Hematopoietic multipotent progenitor cell treated with erythropoietin and hydrocortisone succinate and interleukin-3 and kit ligand, for 15 days (in vitro differentiated cells): Measurements from ENCODE around the gene OR7G2.

ENCODE experiments used
- DNase-seq: peaks from one replicate; pipeline ENCODE4 v3.0.0-alpha.2; 2015; ENCODE audit warnings: low spot score

The OR7G2 gene

DNA sequence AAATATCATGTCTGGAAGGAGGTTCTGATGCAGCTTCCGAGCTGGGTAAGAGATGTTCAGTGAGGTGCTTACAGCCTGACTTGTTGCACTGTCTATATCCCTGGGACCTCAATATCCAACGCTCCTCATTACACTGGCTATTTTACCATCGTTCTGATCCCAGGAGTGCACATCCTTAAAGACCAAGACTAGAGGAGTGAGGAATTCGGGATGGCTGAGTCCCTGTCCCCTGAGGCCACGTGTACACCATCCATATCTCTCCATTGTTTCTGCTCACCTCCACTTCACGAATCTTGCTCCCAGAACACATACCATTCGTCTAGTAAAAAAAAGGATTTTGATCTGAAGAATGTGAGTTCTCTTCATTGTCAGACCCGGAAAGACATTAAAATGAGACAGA is at the start of gene OR7G2:
OR7G2 (minus strand) TSS at position 101 of the 400 bp plus-strand sequence. CDS start 4,232 bp downstream, outside the sequence.
- no peak for DNase-seq

DNA sequence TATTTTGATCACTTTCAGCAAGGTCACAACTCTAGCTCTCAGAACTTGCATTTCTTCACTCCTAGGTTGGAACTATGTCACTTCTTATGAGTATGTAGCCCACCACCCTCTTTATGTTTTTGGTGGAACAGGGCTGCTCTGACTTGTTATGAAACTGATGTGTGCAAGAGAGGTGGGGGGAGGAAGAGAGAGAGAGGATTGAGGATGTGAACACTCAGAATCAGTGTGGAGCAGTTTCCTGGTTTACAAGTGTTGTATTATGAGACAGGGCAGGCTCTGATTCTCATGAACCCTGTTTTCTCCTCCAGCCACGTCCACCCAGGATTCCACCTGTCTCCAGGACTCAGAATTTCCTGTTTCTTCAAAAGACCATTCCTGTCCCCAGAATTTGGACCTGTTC is 49.0 kb upstream of the OR7G2 start:
- no peak for DNase-seq

DNA sequence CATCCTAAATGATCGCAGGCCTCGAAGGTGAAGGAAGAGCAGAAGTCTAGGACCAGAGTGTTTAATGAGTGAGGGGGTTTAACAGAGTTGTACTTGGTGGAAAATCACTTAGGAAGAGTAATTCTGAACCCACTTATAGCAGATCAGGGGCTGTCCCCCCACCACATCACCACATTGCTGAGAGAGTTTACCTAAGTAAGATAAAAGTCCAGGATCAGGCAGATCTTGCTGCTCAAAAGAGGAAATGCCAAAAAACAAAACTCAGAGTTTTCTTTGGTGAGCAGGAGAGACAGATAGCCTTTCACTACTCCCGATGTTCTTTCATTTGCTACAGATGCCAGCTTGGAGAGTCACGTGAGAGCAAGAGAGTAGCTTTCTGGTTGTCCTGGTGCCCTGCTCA is 48.3 kb upstream of the OR7G2 start:
- no peak for DNase-seq

DNA sequence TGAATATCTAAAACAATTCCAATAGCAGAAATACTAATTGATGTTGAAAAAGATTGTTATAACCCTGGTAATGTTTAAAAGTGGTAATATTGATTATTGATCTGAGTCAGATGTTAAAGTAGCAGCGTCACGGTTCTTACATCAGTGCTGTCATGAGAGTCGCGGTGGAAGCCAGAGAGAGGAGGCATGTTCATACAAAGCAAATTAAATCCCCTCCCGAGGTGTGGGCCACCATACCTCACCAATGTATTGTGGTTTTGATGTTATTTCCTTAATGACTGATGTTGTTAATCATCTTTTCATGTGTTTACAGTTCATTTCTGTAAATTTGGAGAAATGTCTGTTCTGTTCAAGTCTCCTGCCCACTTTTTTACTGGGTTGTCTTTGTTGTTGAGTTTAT is 44.1 kb upstream of the OR7G2 start:
- no peak for DNase-seq

DNA sequence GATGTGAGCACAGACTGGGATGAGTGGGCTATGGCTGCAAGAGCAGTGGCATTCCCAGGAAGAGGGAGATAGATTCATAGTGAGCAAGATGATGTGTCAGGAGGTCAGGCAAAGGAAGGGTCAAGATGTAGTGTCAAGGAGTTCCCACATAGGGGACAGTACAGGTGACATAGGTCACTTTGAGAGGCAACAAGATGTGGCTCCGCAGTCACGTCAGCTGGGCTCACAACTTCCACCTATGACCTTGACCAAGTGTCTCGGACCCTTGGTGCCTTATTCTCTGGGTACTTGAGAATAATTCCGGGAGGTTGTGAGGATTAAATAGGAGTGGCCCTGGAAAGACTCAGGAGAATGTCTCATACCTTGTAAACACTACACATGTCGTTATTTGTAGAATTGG is 43.4 kb upstream of the OR7G2 start:
- DNase-seq: no peak

DNA sequence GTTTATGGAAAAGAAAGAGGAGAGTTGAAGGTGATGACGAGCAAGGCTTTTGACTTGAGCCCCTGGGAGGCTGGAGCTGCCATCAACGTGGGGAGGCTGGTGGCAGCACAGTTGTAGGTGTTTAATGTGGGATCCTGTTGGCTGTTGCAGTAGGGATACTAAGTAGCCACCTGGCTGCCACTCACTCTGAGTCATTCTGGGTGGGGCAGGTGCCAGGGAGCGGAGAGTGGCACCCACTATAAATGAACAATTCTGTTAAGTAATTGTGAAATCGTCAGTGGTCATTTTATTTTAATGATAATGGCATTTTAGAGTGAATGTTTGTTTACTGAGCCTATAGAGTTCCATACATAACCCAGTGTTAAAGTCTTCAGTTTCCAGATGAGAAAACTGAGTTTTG is 42.7 kb upstream of the OR7G2 start:
- no peak for DNase-seq

DNA sequence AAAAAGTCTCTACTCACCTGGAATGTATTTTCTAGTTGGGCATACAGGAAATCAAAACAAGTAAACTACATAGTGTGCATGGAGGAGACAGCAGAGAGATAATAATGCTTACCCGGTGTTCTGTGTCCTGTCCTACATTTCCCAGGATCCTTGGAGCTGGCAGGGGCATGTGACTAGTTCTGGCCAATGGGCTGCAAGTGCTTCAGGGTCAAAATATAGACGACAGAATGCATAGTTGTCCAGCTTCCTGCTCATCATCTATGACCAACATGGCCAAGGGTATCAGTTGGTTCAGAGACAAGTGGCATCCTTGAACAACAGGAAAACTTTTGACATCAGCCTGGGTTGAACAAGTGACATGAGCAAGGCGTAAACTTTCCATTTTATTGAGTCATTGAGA is 41.4 kb upstream of the OR7G2 start:
- DNase-seq: no peak

DNA sequence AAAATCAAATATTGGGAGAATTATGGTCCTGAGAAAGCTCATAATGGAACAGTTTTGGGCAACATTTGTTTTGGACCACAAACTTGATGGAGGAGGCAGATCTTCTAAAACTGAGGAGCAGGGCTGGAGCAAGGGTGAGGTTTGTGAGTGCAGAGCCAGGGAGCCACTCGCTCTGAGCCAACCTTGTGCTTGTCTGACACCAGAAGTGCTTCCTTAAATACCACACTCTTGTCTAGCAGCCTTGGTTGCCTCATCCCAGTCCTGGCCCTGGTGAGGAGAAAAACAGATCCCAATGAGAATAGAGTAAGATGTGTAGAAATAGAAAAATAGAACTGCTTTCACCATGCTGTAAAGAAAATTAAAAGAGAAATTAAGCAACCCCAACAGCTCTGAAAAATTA is 39.6 kb upstream of the OR7G2 start:
- no peak for DNase-seq

DNA sequence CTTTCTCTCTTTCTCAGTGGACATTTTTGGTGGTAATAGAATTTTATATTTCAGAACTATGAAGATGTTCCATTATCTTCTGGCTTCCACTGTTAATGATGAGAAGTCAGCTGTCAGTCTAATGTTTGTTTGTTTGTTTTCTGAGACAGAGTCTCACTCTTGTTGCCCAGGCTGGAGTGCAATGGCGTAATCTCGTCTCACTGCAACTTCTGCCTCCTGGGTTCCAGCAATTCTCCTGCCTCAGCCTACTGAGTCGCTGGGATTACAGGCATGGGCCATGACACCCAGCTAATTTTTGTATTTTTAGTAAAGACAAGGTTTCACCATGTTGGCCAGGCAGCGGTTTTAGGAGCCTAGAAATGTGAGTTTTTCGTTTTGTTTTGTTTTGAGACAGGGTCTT is 37.6 kb upstream of the OR7G2 start:
- no peak for DNase-seq

DNA sequence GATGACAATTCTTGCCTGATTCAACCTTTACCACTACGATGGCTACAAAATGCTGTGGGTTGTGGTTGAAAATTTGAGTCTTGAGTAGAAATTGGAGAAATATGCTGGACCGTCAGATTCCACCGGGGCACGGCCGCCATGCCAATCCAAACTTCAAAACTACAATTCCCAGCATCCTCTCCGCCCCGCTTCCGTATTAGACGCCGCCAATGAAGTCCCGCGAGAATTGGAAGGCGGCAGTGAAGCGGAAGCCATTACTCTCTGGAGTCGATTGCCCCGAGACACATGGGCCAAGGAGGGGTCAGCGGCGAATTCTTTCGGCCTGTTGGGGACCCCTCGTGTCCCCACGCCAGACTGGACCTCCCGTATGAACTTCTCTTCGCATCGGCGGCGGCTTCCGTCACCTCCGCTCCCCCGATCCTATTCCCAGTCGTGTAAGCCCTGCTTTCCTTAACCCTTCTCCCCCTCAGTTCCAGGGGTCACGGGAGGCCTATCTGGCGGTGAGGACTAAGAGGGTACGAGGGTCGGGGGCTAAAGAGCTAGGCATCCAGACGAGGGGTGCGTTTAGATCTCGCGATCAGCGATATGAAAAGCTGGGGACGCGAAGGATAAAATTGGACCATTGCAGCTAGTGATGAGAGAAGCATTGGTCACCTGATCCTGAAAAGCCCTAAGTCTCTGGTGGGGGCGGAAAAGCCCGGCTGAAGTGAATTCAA is 33.0 kb upstream of the OR7G2 start, which contains the start of gene ZNF317:
ZNF317 (plus strand) TSS at position 239 of the 716 bp plus-strand sequence. CDS start 15,620 bp downstream, outside the sequence.
- peak; percentile 96 for DNase-seq

DNA sequence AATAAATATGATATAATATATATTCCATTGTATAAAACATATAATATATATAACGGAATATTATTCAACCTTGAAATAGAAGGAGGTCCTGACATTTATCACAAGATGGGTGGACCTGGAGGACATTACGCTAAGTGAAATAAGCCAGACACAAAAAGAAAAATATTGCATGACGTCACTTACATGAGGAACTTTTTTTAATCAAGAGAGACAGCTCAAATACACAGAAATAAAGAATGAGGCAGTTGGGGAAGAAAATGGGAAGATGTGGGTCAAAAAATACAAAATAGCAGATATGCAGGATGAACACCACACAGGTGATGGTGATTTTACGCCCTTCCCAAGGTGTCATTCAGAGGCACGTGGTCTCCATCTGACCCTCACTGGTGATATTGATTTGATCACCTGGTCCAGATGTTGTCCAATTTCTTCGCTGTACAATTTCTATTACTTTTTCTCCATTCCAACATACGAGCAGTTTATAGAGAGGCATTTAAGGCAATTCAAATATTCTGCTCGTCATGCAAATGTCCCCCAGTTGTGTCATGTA is 32.4 kb upstream of the OR7G2 start:
- no peak for DNase-seq

DNA sequence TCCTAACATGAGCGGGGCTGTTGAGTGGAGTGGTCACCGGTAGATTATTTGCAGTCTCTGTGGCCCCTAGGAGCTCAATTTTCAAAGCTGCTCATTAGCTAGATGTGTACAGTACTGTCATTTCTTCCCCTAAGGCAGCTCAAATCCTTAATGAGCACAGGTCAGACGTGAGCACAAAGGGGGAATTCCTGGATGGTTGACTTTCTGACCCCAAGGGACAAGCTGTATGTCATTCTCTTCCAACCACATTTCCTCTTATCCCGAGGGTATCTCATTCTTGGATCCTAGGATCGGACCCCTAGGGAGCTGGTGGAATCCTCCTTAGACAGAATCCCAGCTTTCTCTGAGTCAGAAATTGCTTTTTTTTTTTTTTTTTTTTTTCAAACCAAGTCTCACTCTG is 25.1 kb upstream of the OR7G2 start:
- no peak for DNase-seq

DNA sequence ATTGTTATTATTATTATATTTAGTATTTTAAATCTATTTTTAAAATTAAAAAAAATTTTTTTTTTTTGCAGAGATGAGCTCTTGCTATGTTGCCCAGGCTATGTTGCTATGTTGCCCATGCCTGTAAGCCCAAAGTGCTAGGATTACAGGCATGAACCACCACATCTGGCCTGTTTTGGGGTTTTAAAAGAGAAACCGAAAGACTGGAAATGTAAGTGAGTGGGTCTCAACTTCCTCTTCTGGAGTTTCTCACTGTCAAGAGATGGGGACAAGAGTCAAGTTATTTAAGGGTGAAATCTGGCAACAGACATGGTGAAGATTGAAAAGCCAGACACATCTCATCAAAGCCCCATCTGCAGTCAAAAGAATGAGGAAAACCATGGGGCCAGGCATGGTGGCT is 23.7 kb upstream of the OR7G2 start:
- DNase-seq: no peak

DNA sequence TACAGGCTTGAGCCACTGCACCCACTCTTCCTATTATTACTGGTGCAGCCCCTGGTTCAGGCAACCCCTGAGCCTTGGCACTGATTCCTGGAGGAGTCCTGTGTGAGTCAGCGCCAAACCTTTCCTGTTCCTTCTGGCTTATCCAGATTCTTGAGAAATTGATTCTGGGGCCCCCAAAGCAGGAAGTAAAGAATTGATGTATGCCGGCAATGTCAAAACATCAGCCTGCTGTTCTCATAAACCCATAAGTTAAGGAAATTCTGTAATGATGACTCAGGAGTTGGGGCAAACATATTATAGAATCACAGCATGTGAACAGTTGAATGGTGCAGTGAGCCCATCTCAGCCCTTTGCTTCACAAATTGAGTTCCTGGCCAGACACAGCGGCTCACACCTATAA is 20.9 kb upstream of the OR7G2 start:
- no peak for DNase-seq

DNA sequence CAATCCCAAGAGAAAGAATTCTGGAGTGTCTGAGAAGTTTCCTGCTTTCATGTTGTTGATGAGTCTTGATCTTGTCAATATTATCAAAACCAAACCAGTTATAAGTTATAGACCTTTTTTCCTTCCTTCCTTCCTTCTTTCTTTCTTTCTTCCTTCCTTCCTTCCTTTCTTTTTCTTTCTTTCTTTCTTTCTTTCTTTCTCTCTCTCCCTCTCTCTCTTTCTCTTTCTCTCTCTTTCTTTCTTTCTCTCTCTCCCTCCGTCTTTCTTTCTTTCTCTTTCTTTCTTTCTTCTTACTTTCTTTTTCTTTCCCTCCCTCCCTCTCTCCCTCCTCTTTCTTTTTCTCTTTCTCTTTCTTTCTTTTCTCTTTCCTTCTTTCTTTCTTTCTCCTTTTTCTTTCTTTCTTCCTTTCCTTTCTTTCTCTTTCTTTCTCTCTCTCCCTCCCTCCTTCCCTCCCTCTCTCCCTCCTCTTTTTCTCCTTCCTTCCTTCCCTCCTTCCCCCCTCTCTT is 19.7 kb upstream of the OR7G2 start, which contains the start of gene OR7G3:
OR7G3 (minus strand) TSS at position 51 of the 506 bp plus-strand sequence; CDS start at position 51, 0 bp downstream.
- no peak for DNase-seq

DNA sequence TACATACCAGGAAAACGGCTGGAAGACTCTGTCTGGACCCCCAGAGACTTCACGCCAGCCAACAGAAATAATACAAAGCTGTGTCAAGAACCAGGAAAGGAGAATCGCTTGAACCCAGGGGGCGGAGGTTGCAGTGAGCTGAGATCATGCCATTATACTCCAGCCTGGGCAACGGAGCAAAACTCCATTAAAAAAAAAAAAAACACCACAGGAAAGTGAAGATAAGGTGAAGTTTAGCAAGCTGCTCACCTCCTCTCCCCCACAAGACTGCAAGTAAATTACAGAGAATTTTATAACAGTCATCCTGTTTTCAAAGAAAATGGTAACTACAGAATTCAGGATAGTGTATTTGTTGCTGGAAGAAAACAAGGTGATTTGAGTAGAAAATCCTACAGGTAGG is 9.3 kb upstream of the OR7G2 start:
- no peak for DNase-seq

DNA sequence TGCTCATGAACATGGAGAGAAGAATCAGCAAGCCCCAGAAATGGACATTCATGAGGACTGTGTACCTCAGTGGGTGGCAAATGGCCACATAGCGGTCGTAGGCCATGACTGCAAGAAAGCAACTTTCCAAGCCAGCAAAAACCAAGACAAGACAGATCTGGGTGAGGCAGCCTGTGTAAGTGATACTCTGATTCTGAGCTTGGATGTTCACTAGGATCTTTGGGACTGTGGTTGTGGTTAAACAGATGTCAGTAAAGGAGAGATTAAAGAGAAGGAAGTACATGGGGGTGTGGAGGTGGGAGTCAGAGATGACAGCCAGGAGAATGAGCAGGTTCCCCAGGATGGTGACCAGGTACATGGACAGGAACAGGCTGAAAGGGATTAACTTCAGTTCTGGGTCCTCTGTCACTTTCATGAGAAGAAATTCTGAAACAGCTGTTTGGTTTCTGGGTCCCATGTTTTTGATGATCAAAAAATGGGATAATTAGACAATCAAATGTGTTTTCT is 8.1 kb upstream of the OR7G2 start, which contains the start of gene OR7G1:
OR7G1 (minus strand) TSS at position 457 of the 507 bp plus-strand sequence; CDS start at position 457, 0 bp downstream.
- no peak for DNase-seq

DNA sequence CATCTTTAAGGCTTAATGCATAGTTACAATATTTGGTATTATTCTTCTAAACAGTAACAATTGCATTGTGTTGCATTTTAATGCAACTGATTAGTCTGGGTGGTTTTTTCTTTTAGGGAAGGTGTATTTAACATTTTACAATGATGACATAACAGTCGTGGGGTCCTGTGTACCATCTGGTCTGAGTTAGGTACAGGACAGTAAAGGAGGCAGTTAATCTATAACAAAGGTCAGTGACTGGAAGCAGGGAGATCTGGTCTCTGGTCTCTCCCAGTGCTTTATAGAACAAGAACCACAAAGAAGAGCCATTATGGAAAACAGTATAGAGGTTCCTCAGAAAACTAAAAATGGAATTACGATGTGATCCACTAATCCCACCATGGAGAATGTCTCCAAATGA is 2.7 kb upstream of the OR7G2 start:
- DNase-seq: no peak

DNA sequence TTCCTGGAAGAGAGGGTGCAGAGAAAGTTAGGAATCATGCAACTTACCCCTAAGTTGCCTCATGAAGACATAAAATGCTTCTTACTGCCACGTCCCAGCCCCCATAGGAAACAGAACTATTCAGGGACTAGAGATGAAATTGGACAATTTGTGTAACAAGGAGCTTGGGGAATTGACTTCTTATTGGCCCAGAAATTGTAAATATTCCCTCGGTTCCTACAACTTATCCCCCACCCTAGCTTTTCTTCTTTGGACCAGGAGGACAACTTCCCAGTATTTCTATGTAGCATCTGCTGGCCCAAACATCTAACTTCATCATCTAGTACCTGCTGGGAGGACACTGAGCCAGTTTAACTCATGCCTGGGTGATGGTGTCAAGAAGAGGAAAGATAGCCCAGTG is 20.5 kb downstream of the OR7G2 start, which contains the start of gene OR1M1:
OR1M1 (plus strand) TSS at position 301 of the 400 bp plus-strand sequence. CDS start 6,184 bp downstream, outside the sequence.
- no peak for DNase-seq

DNA sequence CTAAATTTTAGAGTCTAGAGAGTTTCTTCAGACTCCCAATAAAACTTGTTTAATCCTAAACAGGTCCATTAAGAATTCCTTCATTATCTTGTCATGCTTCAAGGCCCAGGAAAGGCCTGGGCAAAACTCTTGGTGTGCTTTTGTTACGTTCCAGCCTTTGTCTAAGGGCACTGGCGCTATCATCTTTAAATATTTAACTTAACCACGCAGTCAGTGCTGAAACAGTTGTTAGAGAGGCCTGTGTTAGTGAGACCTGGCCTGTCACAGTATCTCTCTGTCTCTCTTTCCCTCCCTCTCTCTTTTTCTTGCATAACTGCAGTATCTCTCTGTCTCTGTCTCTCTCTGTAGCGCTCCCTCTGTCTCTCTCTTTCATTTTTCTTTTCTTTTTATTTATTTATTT is 28.6 kb downstream of the OR7G2 start:
- DNase-seq: no peak

DNA sequence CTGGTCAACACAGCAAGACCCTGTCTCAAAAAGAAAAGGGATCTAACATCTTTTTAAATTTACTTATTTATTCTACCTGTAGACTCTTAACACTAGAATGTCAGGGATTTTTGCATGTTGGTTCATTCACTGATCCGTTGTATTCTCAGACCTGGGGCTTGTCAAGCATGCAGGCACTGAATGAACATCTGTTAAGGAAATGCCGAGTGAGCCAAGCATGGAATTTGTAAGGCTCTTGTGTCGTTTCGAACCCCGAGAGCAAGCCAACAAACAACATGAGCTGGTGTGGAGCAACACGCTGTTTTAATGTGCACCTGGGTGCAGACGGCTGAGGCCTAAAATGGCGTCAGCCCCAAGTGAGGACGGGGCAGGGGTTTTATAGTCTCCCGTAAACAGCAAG is 30.4 kb downstream of the OR7G2 start:
- no peak for DNase-seq

DNA sequence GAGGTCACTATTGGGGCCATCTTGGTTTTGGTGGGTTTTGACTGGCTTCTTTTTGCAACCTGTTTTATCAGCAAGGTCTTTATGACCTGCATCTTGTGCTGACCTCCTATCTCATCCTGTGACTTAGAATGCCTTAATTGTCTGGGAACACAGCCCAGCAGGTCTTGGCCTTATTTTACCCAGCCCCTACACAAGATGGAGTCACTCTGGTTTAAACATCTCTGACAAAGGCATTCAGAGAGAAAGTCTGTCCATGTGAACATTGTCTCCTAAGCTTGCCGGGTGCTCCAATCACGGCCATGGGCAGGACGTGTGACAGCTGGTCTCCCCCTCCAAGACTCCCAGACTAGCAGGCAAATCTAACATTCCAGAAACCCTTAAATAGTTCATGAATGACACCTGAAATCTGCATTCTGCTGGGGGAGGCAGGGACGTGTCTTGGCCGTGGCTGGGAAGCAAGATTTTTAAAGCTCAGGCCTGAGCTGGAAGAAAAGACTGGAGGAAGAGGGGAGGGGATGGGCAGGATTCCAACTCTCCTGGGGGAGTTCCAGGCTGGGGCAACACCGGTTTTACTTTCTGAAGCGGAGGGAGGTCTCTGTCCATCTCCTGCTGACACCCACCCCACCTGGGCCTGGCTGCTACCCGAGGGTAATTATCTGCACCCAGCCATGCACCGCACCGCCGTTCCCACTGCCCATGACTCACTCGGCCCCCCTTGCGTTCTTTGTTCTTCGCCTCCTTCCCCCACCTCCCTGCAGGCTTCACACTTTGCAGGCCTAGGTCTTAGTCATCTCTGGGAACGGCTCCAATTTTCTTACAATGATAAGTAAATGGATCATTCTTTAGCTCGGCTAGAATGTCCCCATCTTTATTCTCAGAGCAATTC is 32.0 kb downstream of the OR7G2 start:
- peak; percentile 50 for DNase-seq
